Activated CD8-positive, alpha-beta memory T cell treated with anti-CD3 and anti-CD28 coated beads, Interleukin-2, amount 10 ng/mL, durations not matched to agents 7 days and 5 days (primary cell): ENCODE measurements around the gene COG6. TPM values are rescaled to one million over a fixed set of nuclear protein-coding genes. Genes with fewer than 3 reads are reported as not detected.
A peak's percentile ranks its signal among the peaks of the same experiment; 100 is the strongest.

Source experiments
- ATAC-seq: fragments of 150-1000 bp; cut with Tn5 transposase; one replicate; pipeline ENCODE4 v1.10.0; 2021; ENCODE audit warnings: moderate library complexity
- CTCF ChIA-PET: fragments of 350-600 bp; sonication (Branson Sonifier 250); formaldehyde crosslinking; loops from one replicate; lab custom pipeline; 2021; ENCODE audit warnings: antibody characterized with exemption; lab: Charles Lee
- DNase-seq: peaks from one replicate; pipeline ENCODE4 v3.0.0-alpha.2; 2020
- H3K27ac Mint-ChIP-seq: one replicate; pipeline ENCODE4 v1.8.0; 2021; ENCODE audit warnings: mild to moderate bottlenecking, mixed read lengths
- H3K27me3 Mint-ChIP-seq: one replicate; pipeline ENCODE4 v1.8.0; 2021; ENCODE audit warnings: mixed read lengths
- H3K36me3 Mint-ChIP-seq: one replicate; pipeline ENCODE4 v1.8.0; 2021; ENCODE audit warnings: mild to moderate bottlenecking, mixed read lengths
- H3K4me1 Mint-ChIP-seq: one replicate; pipeline ENCODE4 v1.8.0; 2021; ENCODE audit warnings: mixed read lengths
- H3K4me3 Mint-ChIP-seq: one replicate; pipeline ENCODE4 v1.8.0; 2021; ENCODE audit warnings: mild to moderate bottlenecking, moderate library complexity, mixed read lengths
- H3K9me3 Mint-ChIP-seq: one replicate; pipeline ENCODE4 v1.8.0; 2022; ENCODE audit warnings: low read depth, mixed read lengths
- total RNA-seq, 2 experiments: library from RNA; stranded (reverse); gene quantifications; one replicate each; pipeline ENCODE4 v1.2.3, GENCODE V29; 2021

The COG6 gene
- 10 to 100 TPM; 26.4 to 28.6 TPM for total RNA-seq

- DNase-seq = peak; percentile 95
- Mint-ChIP-seq H3K9me3 (peaks cover 3% of the 10 kb centered on the region), H3K36me3 (peaks cover 16% of the 10 kb centered on the region), H3K27me3 (no peaks in the 10 kb centered on the region), H3K4me1 (peaks cover 22% of the 10 kb centered on the region), H3K4me3 (peak within 1 kb of the TSS; percentile 94), H3K27ac (peak within 1 kb of the TSS; percentile 87)
- ATAC-seq = peak; percentile 97
- CTCF ChIA-PET = interaction anchor here (1.1 to 1.6 kb wide), 2 partner anchors 28 to 40 kb away, joined by 4 to 5 read pairs; no protein-coding TSS in a partner anchor
Observed at GRCh38 chr13:39655569-39656324, at the start of gene COG6. COG6 (plus strand) TSS chr13:39655662; CDS start chr13:39655727, 65 bp downstream.

DNA sequence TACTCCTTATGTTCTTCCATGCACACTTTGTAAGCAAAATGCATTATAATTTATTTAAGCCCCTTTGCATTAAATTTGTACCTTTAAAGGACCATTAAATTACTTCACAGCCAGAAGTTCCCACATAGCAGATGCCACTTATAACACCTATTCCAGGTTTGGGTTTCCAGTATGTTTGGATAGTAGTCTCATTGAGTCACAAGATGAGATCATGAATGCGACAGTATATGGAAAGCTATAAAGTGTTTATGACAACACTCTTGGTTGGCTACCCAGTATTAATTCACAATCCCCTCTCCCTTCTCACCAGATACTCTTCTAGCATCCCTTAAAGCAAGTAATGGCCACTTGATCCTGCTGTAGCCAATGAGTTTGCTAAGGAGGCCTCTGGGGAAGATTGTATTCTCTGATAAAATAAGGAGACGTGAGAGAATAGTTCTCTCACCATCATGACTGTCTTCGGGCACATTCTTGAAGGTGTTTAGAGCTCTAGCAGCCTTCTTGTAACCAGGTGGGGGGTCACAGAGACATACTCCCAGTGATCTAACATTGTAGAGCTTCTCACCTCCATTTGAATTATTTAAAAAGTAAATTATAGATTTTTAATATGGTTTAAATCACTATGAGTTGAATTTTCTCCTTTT is 49.7 kb upstream of the COG6 start:
- DNase-seq (no peak), ATAC-seq (no peak)
- H3K4me3 Mint-ChIP-seq = no peak overlapping the region
- CTCF ChIA-PET = no interaction called here
- H3K27me3 Mint-ChIP-seq = peaks cover 46% of the 10 kb centered on the region
- H3K27ac Mint-ChIP-seq = no peak overlapping the region
- no peaks in the 10 kb centered on the region for H3K9me3 Mint-ChIP-seq
- H3K36me3 Mint-ChIP-seq = no peaks in the 10 kb centered on the region
- H3K4me1 Mint-ChIP-seq = peaks cover 11% of the 10 kb centered on the region

DNA sequence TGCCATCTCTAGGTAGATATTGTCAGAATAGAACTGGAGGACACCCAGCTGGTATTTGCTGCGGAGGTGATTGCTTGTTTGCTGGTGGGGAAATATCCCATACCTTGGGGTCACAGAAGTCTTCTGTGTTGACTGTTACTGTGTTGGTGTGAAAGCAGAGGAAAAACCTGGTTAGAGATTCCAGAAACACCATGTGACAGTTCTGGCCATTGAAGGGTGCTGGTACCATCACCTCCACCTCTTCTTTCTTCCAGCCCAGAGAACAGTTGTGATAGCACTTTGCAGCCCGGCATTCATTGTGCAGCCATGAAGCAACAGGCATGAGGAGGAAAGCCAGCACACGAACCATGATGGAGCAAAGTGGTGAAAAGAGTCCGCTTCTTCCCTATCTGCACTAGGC is 47.6 kb upstream of the COG6 start:
- Mint-ChIP-seq H3K9me3 (no peaks in the 10 kb centered on the region), H3K36me3 (no peaks in the 10 kb centered on the region), H3K4me1 (peaks cover 5% of the 10 kb centered on the region), H3K27ac (no peak overlapping the region), H3K27me3 (peaks cover 29% of the 10 kb centered on the region), H3K4me3 (no peak overlapping the region)
- DNase-seq (no peak), ATAC-seq (no peak)
- CTCF ChIA-PET = no interaction called here

DNA sequence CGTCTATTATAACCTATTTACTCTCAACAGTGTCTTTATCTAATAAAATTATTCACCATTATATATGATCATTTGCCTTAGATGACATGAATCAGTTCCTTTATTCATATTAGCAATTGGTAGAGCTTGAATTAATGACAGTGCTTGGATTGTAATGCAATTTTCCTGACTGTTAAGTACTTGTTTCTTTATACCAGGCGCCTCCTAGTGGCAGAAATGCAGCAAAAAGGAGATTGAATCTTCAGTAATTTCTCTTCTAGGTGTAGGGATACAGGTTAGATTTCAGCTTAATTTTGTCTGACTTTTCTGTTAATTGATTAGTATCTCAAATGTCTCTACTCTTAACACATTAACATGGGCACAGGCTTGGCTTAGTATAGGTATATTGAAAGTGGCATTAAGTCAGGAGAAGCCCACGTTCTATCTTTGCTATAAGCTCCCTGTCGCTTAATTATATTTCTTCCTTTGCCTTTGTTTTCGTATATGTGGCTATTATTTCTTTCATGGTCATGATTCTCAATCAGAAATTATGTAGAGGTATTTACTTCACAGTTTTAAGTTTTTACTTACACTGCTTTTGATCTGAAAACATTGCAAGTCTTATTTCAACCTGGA is 43.3 kb upstream of the COG6 start:
- Mint-ChIP-seq H3K4me1 (no peaks in the 10 kb centered on the region), H3K9me3 (no peaks in the 10 kb centered on the region), H3K4me3 (no peak overlapping the region), H3K27me3 (peaks cover 8% of the 10 kb centered on the region), H3K27ac (no peak overlapping the region), H3K36me3 (no peaks in the 10 kb centered on the region)
- ATAC-seq (no peak), DNase-seq (peak; percentile 60)
- CTCF ChIA-PET = interaction anchor here (0.5 to 2.3 kb wide), 13 partner anchors 8 to 574 kb away, joined by 3 to 14 read pairs (median 4); partner anchors contain the start of genes LHFPL6, NHLRC3 and PROSER1

- Mint-ChIP-seq H3K4me3 (no peak overlapping the region), H3K27ac (no peak overlapping the region), H3K27me3 (peaks cover 14% of the 10 kb centered on the region), H3K4me1 (no peaks in the 10 kb centered on the region), H3K9me3 (no peaks in the 10 kb centered on the region), H3K36me3 (no peaks in the 10 kb centered on the region)
- CTCF ChIA-PET = interaction anchor here (0.6 to 1.5 kb wide), 17 partner anchors 9 to 1161 kb away, joined by 3 to 8 read pairs (median 3); partner anchors contain the start of genes COG6 and LHFPL6
- ATAC-seq (peak; percentile 63), DNase-seq (peak; percentile 53)
Observed at GRCh38 chr13:39616087-39616694, 39.3 kb upstream of the COG6 start.

DNA sequence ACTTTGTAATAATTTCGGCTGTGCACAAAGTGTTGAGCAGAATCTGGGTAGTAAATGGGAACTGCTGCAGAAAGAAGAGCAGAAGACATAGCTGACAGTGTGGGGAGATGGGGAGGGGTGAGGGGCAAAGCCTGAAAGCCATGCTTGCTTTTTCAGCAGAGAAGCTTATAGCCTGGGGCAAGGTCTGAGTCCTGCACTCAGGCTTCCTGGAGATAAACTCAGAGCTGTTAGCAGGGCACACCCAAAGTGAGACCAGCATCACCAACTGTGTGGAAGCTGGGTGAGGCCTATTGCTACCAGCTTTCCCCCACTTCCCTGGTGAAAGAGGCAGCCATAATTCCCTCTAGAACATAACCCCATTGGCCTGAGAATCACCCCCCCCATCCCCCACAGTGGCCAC is 36.9 kb upstream of the COG6 start:
- ATAC-seq (no peak), DNase-seq (no peak)
- Mint-ChIP-seq H3K4me1 (no peaks in the 10 kb centered on the region), H3K4me3 (no peak overlapping the region), H3K36me3 (no peaks in the 10 kb centered on the region), H3K9me3 (no peaks in the 10 kb centered on the region), H3K27me3 (peaks cover 25% of the 10 kb centered on the region), H3K27ac (no peak overlapping the region)
- CTCF ChIA-PET = interaction anchor here (1.5 kb wide), 1 partner anchor 57 kb away, joined by 3 read pairs; no protein-coding TSS in a partner anchor

DNA sequence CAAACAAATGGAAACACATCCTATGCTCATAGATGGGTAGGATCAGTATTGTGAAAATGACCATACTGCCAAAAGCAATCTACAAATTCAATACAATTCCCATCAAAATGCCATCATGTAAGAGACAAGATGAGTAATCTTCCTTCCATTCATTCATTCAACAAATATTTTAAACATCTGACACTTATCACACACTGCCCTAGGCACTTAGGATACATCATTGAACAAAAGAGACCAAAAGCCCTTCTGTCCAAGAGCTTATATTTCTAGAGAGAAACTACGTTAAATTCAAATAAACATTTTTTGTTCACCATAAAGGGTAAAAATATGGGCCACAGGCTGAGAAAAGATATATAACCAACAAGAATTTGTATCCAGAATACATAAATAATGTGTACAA is 32.0 kb upstream of the COG6 start:
- Mint-ChIP-seq H3K4me1 (peaks cover under 1% of the 10 kb centered on the region), H3K4me3 (no peak overlapping the region), H3K27me3 (peaks cover 20% of the 10 kb centered on the region), H3K36me3 (no peaks in the 10 kb centered on the region), H3K27ac (no peak overlapping the region), H3K9me3 (no peaks in the 10 kb centered on the region)
- no peak for ATAC-seq
- CTCF ChIA-PET = no interaction called here
- no peak for DNase-seq

DNA sequence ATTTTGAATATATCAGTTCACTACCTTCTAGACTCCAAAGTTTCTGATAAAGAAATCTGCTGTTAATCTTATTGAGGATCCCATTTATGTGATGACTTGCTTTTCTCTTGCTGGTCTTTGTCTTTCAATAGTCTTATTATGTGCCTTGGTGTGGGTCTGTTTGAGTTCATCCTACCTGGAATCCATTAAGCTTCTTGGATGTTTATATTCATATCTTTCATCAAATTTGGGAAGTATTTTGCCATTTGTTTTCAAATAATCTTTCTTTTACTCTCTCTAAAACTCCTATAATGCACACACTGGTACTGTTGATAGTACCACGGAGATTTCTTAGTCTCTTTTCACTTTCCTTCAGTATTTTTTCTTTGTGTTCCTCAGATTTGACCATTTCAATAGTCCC is 24.2 kb upstream of the COG6 start:
- H3K4me1 Mint-ChIP-seq = peaks cover 6% of the 10 kb centered on the region
- H3K4me3 Mint-ChIP-seq = no peak overlapping the region
- H3K27me3 Mint-ChIP-seq = peaks cover 20% of the 10 kb centered on the region
- H3K9me3 Mint-ChIP-seq = peaks cover 7% of the 10 kb centered on the region
- H3K36me3 Mint-ChIP-seq = no peaks in the 10 kb centered on the region
- no peak overlapping the region for H3K27ac Mint-ChIP-seq
- no peak for DNase-seq
- ATAC-seq = no peak
- CTCF ChIA-PET = interaction anchor here (1.4 kb wide), 1 partner anchor 15 kb away, joined by 6 read pairs; no protein-coding TSS in a partner anchor

DNA sequence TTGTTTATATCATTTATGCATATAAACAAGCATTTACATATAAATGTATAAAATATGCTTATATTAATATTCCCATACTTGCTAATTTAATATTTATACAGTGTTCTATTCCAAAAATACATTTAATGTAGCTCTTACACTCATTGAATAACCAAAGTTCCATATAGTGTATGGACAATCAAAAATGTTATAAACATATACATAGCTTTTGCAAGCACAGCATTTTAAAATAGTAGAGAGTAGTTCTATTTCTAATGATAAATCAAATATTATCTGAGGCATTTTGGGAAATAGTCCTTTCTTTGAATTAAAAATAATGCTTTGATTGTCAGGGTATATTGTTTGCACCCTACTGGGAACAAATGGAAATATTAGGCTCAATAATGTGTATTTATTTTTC is 22.5 kb upstream of the COG6 start:
- Mint-ChIP-seq H3K27ac (no peak overlapping the region), H3K4me3 (no peak overlapping the region), H3K4me1 (peaks cover 6% of the 10 kb centered on the region), H3K27me3 (peaks cover 22% of the 10 kb centered on the region), H3K36me3 (no peaks in the 10 kb centered on the region), H3K9me3 (peaks cover 7% of the 10 kb centered on the region)
- DNase-seq = no peak
- CTCF ChIA-PET = no interaction called here
- ATAC-seq = no peak

DNA sequence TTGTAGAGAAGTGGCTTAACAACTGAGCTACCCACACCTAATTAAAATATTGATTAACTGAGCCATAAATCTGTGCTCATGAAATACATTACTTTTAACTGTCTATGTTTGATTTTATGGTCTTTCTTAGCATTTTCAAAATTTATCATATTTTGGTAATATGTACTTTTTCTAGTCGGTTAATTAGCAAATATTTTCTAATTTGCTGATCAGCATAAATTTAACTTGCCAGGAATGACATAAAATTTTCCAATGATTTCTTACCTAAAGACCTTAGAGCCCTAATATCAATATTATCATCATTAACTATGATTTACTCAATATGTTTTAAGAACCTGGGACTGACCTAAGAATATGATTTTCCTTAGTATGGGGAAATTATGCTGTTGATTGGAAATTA is 19.9 kb upstream of the COG6 start:
- CTCF ChIA-PET = no interaction called here
- Mint-ChIP-seq H3K4me1 (no peaks in the 10 kb centered on the region), H3K36me3 (no peaks in the 10 kb centered on the region), H3K4me3 (no peak overlapping the region), H3K9me3 (peaks cover 7% of the 10 kb centered on the region), H3K27ac (no peak overlapping the region), H3K27me3 (peaks cover 28% of the 10 kb centered on the region)
- DNase-seq (no peak), ATAC-seq (no peak)

DNA sequence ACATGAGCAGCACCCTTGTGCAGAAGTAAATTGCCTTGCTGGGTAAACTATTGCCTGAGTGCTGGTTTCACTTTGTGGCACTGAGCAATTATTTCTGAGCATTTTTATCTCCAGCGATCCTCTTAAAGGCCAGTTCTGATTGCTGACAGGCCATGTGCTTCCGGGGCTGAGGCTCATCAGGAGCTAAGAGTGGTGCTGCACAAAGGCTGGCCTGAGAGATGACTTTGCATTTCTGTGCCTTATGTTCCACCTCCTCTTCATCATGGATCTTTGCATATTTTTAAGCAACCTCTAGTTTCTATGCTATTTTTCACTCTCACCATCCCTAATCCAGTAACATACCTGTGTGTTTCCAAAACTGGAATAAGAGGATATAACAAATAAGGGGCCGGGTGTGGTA is 17.6 kb upstream of the COG6 start:
- no peak overlapping the region for H3K4me3 Mint-ChIP-seq
- no peak overlapping the region for H3K27ac Mint-ChIP-seq
- H3K9me3 Mint-ChIP-seq = no peaks in the 10 kb centered on the region
- CTCF ChIA-PET = no interaction called here
- H3K4me1 Mint-ChIP-seq = no peaks in the 10 kb centered on the region
- no peak for DNase-seq
- H3K27me3 Mint-ChIP-seq = peaks cover 21% of the 10 kb centered on the region
- H3K36me3 Mint-ChIP-seq = no peaks in the 10 kb centered on the region
- ATAC-seq = no peak

GRCh38 chr13:39641645-39642044 is 13.8 kb upstream of the COG6 start:
- H3K4me3 Mint-ChIP-seq = no peak overlapping the region
- H3K9me3 Mint-ChIP-seq = no peaks in the 10 kb centered on the region
- ATAC-seq (no peak), DNase-seq (no peak)
- no peaks in the 10 kb centered on the region for H3K36me3 Mint-ChIP-seq
- no peak overlapping the region for H3K27ac Mint-ChIP-seq
- H3K27me3 Mint-ChIP-seq = peaks cover 17% of the 10 kb centered on the region
- CTCF ChIA-PET = no interaction called here
- H3K4me1 Mint-ChIP-seq = no peaks in the 10 kb centered on the region

- Mint-ChIP-seq H3K4me3 (no peak overlapping the region), H3K36me3 (no peaks in the 10 kb centered on the region), H3K9me3 (no peaks in the 10 kb centered on the region)
Observed at GRCh38 chr13:39646122-39646521, 9.3 kb upstream of the COG6 start.

More at GRCh38 chr13:39646122-39646521, 9.3 kb upstream of the COG6 start:
- no peaks in the 10 kb centered on the region for H3K4me1 Mint-ChIP-seq
- peaks cover 8% of the 10 kb centered on the region for H3K27me3 Mint-ChIP-seq
- CTCF ChIA-PET = no interaction called here
- DNase-seq (no peak), ATAC-seq (no peak)
- H3K27ac Mint-ChIP-seq = no peak overlapping the region
